ENCODE data around the gene COPS3.

DNA sequence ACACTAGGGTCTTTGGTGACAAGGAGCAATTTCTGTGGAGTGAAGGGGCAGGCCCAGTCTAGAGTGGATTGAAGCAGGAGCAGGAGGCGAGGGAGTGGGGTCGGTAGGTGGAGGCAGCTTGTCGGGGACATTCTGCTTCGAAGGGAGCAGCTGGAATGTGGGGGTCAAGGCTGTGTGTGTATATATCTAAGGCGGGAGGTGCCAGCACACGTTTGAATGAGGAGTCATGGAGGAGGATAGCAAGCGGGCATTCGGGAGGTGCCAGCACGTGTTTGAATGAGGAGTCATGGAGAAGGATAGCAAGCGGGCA is 39.8 kb upstream of the COPS3 start:
- TF ChIP-seq, protein P1, sequence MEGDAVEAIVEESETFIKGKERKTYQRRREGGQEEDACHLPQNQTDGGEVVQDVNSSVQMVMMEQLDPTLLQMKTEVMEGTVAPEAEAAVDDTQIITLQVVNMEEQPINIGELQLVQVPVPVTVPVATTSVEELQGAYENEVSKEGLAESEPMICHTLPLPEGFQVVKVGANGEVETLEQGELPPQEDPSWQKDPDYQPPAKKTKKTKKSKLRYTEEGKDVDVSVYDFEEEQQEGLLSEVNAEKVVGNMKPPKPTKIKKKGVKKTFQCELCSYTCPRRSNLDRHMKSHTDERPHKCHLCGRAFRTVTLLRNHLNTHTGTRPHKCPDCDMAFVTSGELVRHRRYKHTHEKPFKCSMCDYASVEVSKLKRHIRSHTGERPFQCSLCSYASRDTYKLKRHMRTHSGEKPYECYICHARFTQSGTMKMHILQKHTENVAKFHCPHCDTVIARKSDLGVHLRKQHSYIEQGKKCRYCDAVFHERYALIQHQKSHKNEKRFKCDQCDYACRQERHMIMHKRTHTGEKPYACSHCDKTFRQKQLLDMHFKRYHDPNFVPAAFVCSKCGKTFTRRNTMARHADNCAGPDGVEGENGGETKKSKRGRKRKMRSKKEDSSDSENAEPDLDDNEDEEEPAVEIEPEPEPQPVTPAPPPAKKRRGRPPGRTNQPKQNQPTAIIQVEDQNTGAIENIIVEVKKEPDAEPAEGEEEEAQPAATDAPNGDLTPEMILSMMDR (IDR thresholded peaks at IDR 0.05), result no peak
- TF ChIP-seq POLR2A (IDR thresholded peaks at IDR 0.05), result no peak

Data from Peyer's patch (tissue), 4 donors.